ENCODE data around the gene PRIMPOL.
"Not testable (repeated sequence)": the region's sequence is repeated elsewhere in the genome, so short reads cannot be mapped to it uniquely, and the experiment has no call there.

Gene PRIMPOL

DNA sequence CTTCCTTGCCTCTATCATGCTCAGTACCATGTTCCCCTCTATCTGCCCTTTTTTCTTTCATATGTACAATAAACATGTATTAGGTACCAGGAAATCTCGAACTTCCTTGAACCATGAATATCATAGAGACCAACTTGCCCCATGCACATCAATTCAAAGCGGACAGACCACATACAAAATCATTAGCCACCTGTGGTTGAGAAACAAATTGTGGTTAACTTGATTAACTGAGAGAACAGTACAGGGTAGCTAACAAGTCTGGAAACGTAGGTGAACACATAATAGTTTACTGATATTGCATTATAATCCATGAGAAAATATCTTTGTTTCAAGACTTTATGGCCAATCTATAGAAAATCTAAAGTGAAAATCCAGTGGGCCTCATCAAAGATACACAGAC, 8.5 kb upstream of the PRIMPOL start:
- no peak for DNase-seq

DNA sequence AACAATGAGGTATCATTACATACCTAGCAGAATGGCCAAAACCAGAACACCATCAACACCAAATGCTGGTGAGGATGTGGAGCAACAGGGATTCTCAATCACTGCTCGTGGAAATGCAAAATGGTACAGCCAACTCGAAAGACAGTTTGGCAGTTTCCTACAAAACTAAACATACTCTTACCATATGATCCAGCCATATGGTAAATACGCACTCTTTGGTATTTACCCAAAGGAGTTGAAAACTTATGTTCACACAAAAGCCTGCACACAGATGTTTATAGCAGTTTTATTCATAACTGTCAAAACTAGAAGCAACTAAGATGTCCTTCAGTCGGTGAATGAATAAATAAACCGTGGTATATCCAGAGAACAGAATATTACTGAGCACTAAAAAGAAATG, 8.1 kb upstream of the PRIMPOL start:
- DNase-seq, result no peak

DNA sequence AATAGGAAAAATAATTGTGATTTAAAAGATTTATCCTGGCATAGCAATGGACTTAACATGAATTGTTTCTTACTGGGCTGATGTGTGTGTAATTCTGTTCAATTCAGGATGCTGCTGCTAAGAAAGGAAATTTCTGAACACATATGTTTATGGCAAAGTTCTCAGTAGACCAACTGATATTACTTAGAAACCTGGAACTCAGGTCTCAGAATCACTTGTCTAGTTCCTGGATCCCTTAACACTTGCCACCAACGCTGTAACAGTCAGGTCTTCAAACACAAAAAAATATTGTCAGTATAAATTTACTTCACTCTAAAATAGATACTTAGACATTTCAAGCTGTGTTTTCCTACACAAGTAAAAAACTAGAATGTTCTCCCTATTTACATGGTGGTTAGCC, 5.8 kb upstream of the PRIMPOL start:
- DNase-seq, result no peak

DNA sequence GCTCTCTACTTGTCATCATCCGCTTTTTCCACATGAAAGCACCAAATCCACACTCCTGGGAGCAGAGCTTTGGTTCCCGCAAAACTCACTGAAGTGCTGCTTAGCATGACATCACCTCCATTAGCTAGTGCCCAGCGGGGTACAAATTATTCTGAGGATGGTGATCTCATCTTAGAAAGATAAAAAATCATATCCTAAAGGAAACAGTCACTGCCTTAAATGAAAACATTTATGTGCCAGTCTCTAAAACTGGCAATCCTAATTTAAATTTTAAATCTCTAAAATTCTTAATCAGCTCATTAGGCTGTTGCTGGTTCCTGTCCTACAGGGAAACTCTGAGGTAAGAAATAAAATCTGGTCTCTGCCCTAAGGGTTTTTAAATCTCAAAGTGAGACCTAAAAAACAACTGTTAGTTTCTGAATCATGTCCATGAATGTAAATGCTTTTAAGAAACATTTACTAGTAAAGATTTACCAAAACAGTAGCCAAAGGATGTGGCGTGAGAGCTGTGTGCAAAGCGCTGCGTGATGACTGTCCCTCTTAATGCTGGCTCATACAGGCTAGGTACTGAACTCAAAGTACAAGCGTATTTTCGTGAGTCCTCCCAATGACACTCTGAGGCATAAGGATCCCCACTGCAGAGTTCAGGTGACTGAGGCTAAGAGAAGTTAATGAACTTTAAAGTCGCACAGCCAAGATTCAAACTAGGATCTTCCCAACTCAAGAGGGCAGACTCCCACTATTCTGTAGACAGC, 4.8 kb upstream of the PRIMPOL start:
- DNase-seq, result no peak

DNA sequence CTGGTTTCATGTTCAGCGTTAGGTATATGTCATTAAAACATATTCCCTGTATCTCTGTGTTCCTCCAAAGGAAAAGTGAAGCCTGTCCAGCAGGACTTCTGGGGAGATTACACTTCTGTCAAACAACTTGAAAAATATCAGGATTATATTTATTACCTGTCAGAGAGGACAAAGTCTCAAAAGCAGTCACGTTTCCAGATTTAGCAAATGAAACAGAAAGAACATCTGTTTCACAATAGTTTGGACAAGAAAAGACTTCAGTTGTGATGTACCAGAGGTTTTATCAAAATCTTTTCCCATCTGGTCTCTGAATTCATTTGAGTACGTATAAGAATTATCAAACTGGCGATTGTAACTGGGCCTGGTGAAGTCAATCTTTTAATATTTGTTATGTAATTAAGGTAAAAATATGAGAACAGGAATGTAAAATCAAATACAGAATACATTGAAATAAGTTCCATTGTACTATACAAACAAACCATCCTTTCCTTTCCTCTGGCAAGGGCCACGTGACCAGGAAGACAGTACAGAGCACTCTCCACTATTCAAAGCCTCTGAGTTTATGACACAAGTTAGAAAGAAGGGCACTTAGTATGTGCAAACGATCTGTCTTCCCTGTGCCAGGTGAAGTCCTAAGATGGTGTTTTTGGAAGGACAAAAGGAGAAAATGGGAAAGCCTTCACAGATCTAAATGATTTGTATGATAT, 3.5 kb upstream of the PRIMPOL start:
- no peak for DNase-seq

DNA sequence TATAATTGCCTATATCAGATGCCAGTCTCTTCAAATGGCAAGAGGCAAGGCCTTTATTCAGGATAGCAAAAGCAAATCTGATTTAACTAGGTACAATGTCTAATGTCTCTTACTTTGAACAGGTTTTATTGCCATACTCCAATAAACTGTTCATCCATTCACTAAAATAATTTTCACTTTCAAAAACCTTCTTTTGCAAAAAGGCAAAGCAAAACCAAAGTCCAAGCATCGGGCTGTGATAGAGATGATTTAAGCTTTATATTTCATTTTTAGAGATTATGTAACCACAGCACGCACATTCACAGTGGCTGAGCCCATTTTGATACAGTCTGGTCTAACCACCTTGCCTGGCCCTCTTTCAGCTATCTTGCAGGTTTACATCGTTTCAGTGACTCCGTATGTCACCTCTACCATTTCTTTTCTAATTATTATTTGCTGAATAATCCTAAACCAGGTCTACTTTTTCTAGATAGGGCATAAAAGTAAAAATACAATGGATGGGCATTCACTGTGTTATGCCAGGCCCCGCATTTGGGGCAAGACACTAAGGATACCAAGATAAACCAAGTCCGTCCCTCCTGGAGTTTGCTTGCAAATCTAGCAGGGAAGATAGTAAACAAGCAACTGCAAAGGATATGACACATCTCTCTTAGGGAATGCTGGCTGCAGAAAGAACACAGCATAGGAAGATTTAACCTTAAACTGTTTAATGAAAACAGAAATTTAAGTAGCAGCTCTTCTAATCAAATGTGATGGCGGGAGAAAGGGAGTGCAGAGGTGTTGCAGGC, 2.1 kb upstream of the PRIMPOL start:
- DNase-seq, result no peak

DNA sequence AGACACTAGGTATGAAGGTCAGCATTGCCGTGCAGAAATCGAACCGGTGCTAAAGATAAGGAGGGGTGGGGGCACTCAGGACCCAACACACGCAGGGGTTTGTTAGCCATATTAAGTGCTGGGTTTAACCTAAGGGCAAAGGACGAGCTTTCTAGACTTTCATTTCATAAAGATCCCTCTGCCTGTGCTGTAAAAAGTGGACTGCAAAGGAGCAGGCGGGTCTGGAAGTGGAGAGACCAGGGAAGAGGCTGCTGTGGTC, 1.6 kb upstream of the PRIMPOL start:
- DNase-seq, result no peak

DNA sequence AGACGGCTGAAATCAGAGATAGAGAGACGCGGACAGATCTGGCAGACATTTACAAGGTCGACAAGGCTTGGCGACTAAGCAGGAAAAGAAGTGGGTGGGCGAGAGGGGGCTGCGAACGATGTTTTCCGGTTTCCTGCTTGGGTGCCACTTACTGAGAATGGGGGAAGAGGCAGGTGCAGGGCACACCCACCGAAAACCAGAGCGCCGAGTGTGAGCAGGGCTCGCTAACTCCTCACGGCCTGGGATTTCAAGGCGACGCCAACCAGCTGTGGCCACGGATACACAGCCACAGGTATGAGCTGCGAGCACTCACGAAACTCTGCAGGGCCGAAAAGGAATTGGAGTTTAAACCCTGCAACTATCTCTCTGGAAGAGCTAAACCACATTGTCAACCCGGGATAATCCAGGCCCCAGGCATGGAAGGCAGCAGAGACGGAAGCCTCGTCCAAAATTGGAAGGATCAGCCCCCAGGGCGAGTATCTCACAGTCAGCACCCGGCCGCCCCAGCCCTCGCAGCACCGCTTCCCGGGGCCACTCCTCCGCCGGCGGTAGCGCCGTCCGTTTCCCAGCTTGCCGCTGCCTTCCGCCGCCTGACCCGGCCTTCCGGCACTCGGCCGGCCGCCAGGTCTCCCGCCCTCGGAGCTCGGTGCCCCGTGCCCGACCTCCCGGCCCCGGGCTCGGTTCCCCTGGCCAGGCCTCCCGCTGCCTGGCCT, 1.1 kb upstream of the PRIMPOL start:
- DNase-seq, result no peak

DNA sequence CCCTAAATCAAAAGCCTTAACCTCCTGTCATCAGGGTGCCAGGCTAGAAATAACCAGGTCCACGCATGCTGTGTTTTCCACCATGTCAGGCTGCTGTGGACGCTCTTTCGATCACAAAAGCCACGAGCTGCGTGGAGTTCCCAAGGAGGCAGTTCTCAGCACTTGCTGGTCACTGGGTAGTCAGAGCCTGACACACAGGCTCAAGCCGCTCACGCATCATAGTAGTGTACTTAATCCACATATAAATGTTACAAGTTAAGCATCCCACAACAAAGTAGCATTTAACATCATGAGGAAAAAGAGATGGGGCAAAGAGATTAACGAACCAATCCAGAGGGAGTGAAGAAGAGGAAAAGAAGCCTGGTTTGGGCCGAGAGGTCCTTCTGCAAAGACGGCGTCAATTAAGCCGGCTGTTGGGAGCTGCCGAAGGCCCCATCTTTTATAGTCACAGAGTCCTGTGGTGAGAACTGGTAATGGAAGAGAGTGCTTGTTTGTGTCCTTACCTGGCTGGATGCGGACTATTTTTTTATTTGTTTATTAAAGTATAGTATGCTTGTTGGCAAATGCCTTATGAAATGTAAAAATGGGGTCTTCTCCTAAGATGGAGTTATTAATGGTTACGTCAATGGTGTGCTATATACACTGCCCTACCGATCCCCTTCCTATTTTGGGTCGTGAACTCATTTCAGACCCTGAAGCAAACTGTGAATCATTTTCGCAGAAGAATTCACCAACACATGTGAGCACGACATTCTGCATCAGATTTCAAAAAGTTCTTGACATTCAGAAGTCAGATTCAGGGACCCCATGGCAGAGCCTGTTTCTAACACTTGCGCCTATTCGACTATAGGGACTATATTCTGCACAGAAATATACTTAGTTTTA, 675 bp downstream of the PRIMPOL start:
- DNase-seq, result no peak

DNA sequence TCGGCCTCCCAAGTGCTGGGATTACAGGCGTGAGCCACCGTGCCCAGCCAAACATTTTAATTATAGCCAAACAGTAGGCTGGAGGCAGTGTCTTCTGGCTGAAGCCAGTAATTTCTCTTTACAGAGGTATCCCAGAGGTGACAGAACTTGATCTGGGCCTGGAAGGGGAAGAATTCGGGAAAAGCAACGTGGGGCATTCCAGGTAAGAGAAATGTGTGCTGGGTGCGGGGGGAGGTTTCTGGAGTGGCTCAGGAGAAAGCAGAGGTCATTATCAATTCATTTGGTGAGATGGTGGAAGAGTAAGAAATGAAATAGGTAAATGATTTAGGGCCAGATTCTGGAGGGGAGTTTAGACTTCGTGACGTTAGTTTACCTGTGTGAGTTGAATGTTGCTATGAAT, 2.4 kb downstream of the PRIMPOL start:
- DNase-seq, result no peak

DNA sequence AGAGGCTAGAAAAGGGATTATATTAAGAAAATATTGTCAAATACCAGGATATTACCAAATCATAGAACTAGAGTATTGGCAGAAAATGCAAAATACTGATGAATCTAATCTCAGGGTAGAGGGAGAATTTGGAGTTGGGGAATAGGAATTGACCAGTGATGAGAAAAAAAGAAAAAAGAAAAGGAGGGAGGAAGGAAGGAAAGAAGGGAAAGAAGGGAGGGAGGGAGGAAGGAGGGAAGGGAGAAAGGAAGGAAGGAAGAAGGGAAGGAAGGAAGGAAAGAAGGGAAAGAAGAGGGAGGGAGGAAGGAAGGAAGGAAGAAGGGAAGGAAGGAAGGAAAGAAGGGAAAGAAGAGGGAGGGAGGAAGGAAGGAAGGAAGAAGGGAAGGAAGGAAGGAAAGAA, 3.1 kb downstream of the PRIMPOL start:
- not testable (repeated sequence) for DNase-seq

DNA sequence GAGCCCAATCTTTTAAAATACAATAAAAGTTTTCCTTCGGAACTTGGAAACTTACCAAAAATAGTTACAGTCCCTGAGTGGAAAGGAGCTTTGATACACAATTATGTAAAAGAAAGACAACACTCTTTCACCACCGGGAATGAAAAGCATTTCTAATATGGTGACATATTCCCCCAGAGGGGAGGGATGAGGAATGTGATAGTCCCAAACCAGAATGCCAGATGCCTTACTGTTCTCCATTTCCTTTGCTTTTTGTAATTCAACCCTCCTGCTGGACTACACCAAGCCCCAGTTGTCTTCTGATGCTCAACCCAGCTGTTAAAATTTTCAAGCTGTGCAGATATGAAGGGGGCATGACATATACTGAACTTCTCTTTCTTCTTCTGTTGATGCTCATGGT, 4.1 kb downstream of the PRIMPOL start:
- DNase-seq, result no peak

DNA sequence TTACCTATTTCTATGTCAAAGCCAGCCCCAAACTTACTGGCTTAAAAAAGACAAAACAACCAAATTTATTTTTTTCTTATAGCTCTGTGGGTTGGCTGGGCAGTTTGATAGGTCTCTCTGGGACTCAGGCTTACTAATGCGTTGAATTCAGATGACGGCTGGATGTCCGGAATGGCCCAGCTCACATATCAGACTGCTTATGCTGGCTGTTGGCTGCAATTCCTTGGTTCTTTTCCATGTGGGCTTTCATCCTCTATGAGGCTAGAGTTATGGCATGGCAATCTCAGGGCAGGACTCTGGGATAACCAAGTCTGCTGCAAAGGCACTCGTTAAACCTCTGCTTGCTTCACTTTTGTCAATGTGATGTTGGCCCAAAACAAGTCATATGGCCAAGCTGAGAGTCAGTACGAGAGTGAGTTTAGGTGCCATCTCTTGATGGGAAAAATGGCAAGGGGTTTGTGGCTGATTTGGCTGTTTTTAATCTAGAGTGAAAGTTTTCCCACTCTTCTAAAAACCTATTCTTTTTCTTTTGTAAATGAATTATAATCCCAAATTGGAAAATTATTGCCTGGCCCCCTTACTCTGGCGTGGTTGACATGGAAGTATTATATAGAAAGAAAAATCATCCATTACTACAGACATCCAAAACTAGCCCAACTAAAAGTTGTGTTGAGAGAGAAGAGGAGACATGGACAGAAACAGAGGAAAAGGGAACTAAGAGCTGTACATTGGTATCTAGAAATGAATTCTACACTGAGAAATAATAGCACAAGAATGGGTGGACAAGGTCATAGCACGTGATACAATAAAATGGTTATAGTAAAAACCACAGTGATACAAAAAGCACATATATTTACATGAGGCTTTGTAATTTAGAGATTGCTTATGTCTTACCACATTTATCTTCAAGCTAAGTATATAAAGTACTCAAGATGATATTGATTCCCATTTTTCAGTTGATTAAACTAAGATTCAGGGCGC, 6.6 kb downstream of the PRIMPOL start:
- DNase-seq, result no peak

DNA sequence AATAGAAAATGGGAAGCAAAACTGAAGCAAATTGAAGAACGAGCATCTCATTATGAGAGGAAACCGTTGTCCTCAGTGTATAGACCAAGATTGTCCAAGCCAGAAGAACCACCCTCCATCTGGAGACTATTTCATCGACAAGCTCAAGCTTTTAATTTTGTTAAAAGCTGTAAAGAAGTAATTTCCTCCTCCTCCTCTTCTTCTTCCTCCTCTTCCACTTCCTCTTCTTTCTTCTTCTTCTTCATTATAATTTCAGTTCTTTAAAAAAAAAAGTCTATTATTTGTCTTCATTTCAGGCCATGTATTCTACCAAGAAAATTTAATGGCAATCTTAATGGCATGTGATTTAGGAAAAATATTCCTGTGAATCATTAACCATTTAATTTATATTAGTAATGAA, 7.6 kb downstream of the PRIMPOL start:
- no peak for DNase-seq

DNA sequence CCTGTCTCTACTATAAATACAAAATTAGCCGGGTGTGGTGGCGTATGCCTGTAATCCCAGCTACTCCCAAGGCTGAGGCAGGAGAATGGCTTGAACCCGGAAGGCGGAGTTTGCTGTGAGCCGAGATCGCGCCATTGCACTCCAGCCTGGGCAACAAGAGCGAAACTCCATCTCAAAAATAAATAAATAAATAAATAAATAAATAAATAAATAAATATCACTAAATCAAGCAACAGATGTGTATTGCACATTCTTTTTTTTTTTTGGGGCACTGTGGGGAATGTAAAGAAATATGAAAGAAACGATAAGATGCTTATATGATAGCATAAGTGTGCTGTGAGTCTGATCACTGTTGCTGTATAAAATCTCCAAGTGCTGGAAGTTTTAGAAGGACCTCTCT, 8.3 kb downstream of the PRIMPOL start:
- not testable (repeated sequence) for DNase-seq

DNA sequence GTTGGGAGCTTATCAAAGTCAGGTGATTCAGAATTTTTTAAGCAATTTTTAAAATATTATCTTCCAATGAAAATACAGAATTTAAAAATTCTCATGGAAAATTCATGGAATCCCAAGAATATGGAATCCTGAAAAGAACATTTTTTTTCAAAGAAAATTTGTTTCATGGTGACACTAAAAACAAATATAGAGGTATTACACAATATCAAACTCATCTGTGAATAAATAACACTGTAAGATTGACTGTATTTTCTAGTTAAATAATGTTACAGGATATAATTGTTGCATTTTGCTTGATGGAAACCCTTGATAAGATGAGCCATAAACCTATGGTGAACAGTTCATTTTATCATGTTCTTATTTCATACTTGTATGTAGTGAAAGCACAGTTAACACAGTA, 11.4 kb downstream of the PRIMPOL start:
- DNase-seq, result no peak

DNA sequence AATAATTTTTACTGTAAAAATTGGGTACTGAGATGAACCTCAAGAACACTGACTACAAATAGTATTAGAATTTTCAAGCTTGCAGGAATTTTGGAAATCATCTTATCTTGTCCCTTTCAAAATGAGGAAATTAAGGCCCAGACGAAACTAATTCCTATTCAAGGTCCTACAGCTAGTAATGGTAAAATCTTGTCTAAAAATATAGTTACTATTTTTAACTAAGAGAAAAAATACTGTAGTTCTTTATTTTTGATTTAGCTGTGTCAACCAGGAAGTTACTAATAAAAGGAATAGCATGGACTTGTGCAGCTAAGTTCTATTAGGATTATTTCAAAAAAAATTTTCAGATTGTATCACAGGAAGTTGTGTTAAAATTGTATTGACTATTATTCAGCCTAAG, 12.7 kb downstream of the PRIMPOL start:
- DNase-seq, result no peak

DNA sequence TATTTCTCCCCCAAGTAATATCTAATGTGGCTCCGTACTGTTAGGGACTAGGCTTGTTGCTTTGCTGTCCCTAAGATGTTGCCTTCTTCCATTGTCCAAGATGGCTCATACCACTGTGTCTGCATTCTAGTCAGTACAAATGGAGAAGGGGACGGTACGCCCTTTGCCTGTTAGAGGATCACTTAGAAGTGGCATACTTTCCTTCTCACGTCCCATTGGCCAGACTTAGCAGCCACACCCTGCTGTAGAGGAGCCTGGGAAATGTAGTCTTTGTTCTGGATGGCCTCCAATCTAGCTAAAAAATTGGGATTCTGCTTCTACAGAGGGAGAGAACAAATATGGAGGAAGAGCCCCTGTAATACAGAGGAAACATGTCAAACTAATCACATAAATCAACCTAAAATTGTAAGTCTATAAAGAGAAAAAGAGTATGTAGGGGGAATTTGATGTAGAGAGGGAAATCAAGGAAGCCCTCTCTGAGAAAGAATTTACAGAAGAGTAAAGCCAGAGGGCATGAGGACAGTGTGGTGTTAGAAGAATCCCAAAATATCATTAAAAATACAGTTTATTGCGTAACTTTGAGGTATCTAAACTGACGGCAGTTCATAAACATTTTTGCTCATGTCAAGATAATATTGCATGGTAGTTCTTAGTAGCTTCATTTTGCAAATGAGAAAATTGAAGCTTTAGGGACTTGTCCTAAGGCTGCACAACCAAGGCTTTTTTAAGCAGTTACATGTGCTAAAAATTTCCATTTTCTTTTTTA, 15.1 kb downstream of the PRIMPOL start:
- DNase-seq, result no peak

DNA sequence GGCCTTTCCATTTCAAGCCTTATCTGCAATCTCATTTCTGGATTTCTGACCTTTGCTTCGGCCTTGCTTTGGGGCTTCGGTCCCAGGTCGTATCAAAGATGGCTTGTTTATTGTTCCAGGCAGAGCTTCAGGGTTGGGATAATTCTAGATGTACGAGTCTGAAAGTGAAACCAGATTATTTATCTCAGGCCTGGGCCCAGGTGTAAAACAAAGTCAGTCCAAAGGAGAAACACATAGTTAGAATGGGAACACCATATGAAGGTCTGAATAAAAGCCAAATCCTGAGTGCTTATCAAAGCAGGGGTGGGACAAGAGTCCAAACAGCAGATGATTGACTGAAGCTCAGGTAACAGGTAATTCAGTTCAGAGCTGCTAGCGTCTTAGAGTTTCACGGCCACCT, 17.1 kb downstream of the PRIMPOL start:
- no peak for DNase-seq

DNA sequence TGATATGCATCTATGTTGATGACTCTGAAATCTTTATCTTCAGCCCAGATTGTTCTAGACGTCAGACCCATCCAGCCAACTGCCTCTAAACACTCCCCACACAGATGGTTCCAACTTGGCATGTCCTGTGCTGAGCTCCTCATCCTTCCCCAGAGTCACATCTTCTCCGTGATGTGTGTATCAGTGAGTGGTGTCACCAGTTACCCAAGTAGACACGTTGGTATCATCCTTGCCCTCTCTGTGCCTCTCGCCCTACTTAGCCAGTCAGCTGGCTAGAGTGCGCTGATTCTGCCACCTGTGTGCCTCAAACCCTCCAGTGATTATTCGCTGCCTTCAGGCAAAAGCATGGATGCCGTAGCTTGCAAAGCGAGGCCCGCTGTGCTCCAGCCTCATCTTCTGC, 18.6 kb downstream of the PRIMPOL start:
- DNase-seq, result no peak
